ENCODE measurements around the gene TEAD2. TPM values are rescaled to one million over a fixed set of nuclear protein-coding genes. Genes with fewer than 3 reads are reported as not detected.

TEAD2 gene
- total and polyA plus RNA-seq, 4 donors = 21.9 to 40.0 (median 31.5) TPM

- Histone ChIP-seq H3K9me3 (ENCODE audit: control insufficient read depth in 4 of 4, insufficient read depth in 3 of 4, low read length in 3 of 4) (peaks cover 0 to 2% (median 0%) of the 10 kb centered on the region in 4 donors), H3K27me3 (ENCODE audit: control insufficient read depth in 3 of 3, insufficient read depth in 3 of 3, low read length in 2 of 3) (no peaks in the 10 kb centered on the region), H3K27ac (ENCODE audit: low read depth in 1 of 2, low read length in 1 of 2) (no peak overlapping the region), H3K4me1 (ENCODE audit: control insufficient read depth in 5 of 5, insufficient read depth in 5 of 5, low read length in 5 of 5) (peaks cover 0 to 4% (median 0%) of the 10 kb centered on the region in 5 donors), H3K36me3 (ENCODE audit: control insufficient read depth in 4 of 4, insufficient read depth in 4 of 4, low read length in 4 of 4) (peaks cover 19 to 63% (median 36%) of the 10 kb centered on the region in 4 donors), H3K9ac (ENCODE audit: insufficient read depth in 1 of 2, low read length in 2 of 2) (no peak overlapping the region), H3K4me3 (peak overlapping the region; percentile 3)
- ATAC-seq (ENCODE audit: insufficient read depth, low FRiP score) (no peak), DNase-seq (no peak)
- 97% methylated on average over 15 of the region's 15 CpGs for WGBS, 2 donors
- no peak for TF ChIP-seq CTCF (IDR thresholded peaks at IDR 0.05; ENCODE audit: control extremely low read depth, extremely low read depth)
Observed at GRCh38 chr19:49347191-49347590, 15.0 kb downstream of the TEAD2 start.

DNA sequence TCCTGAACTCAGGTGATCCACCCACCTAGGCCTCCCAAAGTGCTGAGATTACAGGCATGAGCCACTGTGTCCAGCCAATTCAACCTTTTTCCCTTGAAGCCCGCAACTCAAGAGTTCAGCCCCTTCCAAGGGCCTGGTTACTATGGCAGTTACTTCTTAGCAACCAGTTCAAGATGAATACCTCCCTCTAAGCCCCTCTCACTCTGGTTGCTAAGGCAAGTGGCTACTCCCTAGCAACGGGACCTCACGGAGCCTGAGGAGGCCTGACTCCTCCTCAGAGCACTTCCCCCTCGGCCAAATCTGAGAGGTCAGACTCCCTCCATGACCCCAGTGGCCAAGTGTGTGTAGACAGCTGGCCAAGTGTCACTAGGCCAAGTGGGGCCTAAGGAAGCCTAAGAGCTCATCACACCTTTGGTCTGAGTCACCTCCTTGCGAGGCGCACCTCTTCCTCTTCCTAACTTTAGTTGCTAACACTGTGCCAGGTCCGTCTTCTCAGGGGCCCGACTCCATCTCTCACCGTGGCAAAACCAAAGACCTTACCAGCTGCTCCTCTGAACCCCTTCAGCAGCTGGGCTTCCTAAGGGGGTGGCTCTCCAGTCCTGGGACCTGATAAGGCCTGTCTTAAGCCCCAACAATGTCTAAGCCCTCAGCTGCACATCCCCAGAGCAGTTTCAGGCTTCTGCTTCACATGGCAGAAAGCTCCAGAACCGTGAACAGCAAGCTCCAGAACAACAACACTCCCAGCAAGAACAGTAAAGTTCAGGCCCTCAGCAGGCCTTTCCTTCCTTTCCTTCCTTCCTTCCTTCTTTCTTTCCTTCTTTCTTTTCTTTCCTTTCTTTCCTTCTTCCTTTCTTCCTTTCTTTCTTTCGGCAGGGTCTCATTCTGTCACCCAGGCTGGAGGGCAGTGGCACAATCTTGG lies 17.5 kb downstream of the TEAD2 start:
- DNase-seq (no peak), ATAC-seq (ENCODE audit: insufficient read depth, low FRiP score) (no peak)
- Histone ChIP-seq H3K36me3 (ENCODE audit: control insufficient read depth in 4 of 4, insufficient read depth in 4 of 4, low read length in 4 of 4) (peaks cover 23 to 55% (median 42%) of the 10 kb centered on the region in 4 donors), H3K9ac (ENCODE audit: insufficient read depth in 1 of 2, low read length in 2 of 2) (no peak overlapping the region), H3K27ac (ENCODE audit: low read depth in 1 of 2, low read length in 1 of 2) (no peak overlapping the region), H3K27me3 (ENCODE audit: control insufficient read depth in 3 of 3, insufficient read depth in 3 of 3, low read length in 2 of 3) (no peaks in the 10 kb centered on the region), H3K4me3 (no peak overlapping the region), H3K9me3 (ENCODE audit: control insufficient read depth in 4 of 4, insufficient read depth in 3 of 4, low read length in 3 of 4) (peaks cover 0 to 2% (median 0%) of the 10 kb centered on the region in 4 donors), H3K4me1 (ENCODE audit: control insufficient read depth in 5 of 5, insufficient read depth in 5 of 5, low read length in 5 of 5) (peaks cover 0 to 13% (median 6%) of the 10 kb centered on the region in 5 donors)
- 83 to 86% methylated on average over 11 of the region's 11 CpGs for WGBS, 2 donors
- no peak for TF ChIP-seq CTCF (IDR thresholded peaks at IDR 0.05; ENCODE audit: control extremely low read depth, extremely low read depth)

GRCh38 chr19:49343123-49343522 lies 19.1 kb downstream of the TEAD2 start:
- Histone ChIP-seq H3K27ac (ENCODE audit: low read depth in 1 of 2, low read length in 1 of 2) (no peak overlapping the region), H3K9ac (ENCODE audit: insufficient read depth in 1 of 2, low read length in 2 of 2) (no peak overlapping the region), H3K4me1 (ENCODE audit: control insufficient read depth in 5 of 5, insufficient read depth in 5 of 5, low read length in 5 of 5) (peaks cover 0 to 23% (median 9%) of the 10 kb centered on the region in 5 donors), H3K36me3 (ENCODE audit: control insufficient read depth in 4 of 4, insufficient read depth in 4 of 4, low read length in 4 of 4) (peaks cover 23 to 47% (median 41%) of the 10 kb centered on the region in 4 donors), H3K9me3 (ENCODE audit: control insufficient read depth in 4 of 4, insufficient read depth in 3 of 4, low read length in 3 of 4) (no peaks in the 10 kb centered on the region), H3K27me3 (ENCODE audit: control insufficient read depth in 3 of 3, insufficient read depth in 3 of 3, low read length in 2 of 3) (no peaks in the 10 kb centered on the region), H3K4me3 (no peak overlapping the region)
- ATAC-seq (ENCODE audit: insufficient read depth, low FRiP score) = no peak
- no peak for TF ChIP-seq CTCF (IDR thresholded peaks at IDR 0.05; ENCODE audit: control extremely low read depth, extremely low read depth)
- 91 to 92% methylated on average over 7 of the region's 7 CpGs for WGBS, 2 donors
- DNase-seq = no peak
